IMR-90 (cell line): ENCODE results near the gene BTRC. TPM values are rescaled to one million over a fixed set of nuclear protein-coding genes. Genes with fewer than 3 reads are reported as not detected.

ENCODE experiments used
- ATAC-seq: fragments of 200-7000 bp; cut with Tn5 transposase; 2 replicates; pipeline ENCODE4 v1.9.1; 2020; ENCODE audit warnings: low read depth, mild to moderate bottlenecking, moderate library complexity
- BruUV-seq: library from RNA; stranded (reverse); fragments of 400-500 nt; replicated peaks from 2 replicates; lab custom pipeline; 2021; lab: Mats Ljungman, UMichigan
- CTCF ChIA-PET: fragments of 300-600 bp; formaldehyde crosslinking; extraction: SDS; loops from one replicate; lab custom pipeline; 2021; ENCODE audit warnings: antibody characterized with exemption; lab: Yijun Ruan, JAX
- POLR2A ChIA-PET: fragments of 300-600 bp; sonication (Branson Sonifier 250); formaldehyde crosslinking; loops from one replicate; lab custom pipeline; 2022; ENCODE audit warnings: antibody characterized with exemption; ENCODE audit not compliant: unreplicated experiment; lab: Charles Lee
- DNase-seq: peaks from one replicate; pipeline ENCODE4 v3.0.0; 2013
- H2AFZ ChIP-seq: replicated peaks from 2 replicates; pipeline ENCODE3; 2013; ENCODE audit warnings: low read length, mild to moderate bottlenecking; ENCODE audit not compliant: poor library complexity
- H2AK5ac ChIP-seq: 2 replicates; pipeline ENCODE4 v1.6.1; 2013; ENCODE audit warnings: low read depth, low read length, inconsistent platforms
- H2AK9ac ChIP-seq: replicated peaks from 2 replicates; pipeline ENCODE3; 2013; ENCODE audit warnings: mild to moderate bottlenecking, low read depth, low read length, moderate library complexity; ENCODE audit not compliant: poor library complexity
- H2BK120ac ChIP-seq: 2 replicates; pipeline ENCODE4 v1.6.1; 2013; ENCODE audit warnings: low read depth, low read length, inconsistent platforms
- H2BK15ac ChIP-seq: 3 replicates; pipeline ENCODE4 v1.6.1; 2013; ENCODE audit warnings: low read depth, low read length, inconsistent platforms
- H2BK20ac ChIP-seq: 2 replicates; pipeline ENCODE4 v1.6.1; 2013; ENCODE audit warnings: low read depth, mild to moderate bottlenecking, inconsistent platforms, low read length, moderate library complexity
- H2BK5ac ChIP-seq: 2 replicates; pipeline ENCODE4 v1.6.1; 2013; ENCODE audit warnings: mild to moderate bottlenecking, low read depth, low read length, inconsistent platforms; ENCODE audit not compliant: poor library complexity, severe bottlenecking
- H3K14ac ChIP-seq: replicated peaks from 2 replicates; pipeline ENCODE4 v1.6.1; 2013; ENCODE audit warnings: low read depth, low read length, inconsistent platforms
- H3K18ac ChIP-seq: 2 replicates; pipeline ENCODE4 v1.6.1; 2013; ENCODE audit warnings: low read depth, low read length, control low read depth
- H3K23ac ChIP-seq: 2 replicates; pipeline ENCODE4 v1.6.1; 2013; ENCODE audit warnings: low read depth, low read length, inconsistent platforms
- H3K27ac ChIP-seq: 2 replicates; pipeline ENCODE4 v1.5.1; 2013; ENCODE audit warnings: mild to moderate bottlenecking, control low read depth, low read length; ENCODE audit not compliant: insufficient read depth
- H3K27me3 ChIP-seq: 2 replicates; pipeline ENCODE4 v1.6.1; 2013; ENCODE audit warnings: low read length; ENCODE audit not compliant: control insufficient read depth, insufficient read depth
- H3K36me3 ChIP-seq: 2 replicates; pipeline ENCODE4 v1.6.1; 2013; ENCODE audit warnings: low read length, mixed read lengths; ENCODE audit not compliant: control insufficient read depth, insufficient read depth
- H3K4ac ChIP-seq: 2 replicates; pipeline ENCODE4 v1.6.1; 2013; ENCODE audit warnings: low read depth, low read length, inconsistent platforms
- H3K4me1 ChIP-seq: 2 replicates; pipeline ENCODE4 v1.6.1; 2013; ENCODE audit warnings: low read length, mixed read lengths; ENCODE audit not compliant: control insufficient read depth, insufficient read depth
- H3K4me2 ChIP-seq: 2 replicates; pipeline ENCODE4 v1.6.1; 2013; ENCODE audit warnings: low read depth, mild to moderate bottlenecking, control low read depth, low read length, moderate library complexity
- H3K4me3 ChIP-seq: 2 replicates; pipeline ENCODE4 v1.5.1; 2013; ENCODE audit warnings: low read depth, mild to moderate bottlenecking, control low read depth, low read length, moderate library complexity; ENCODE audit not compliant: insufficient read depth
- H3K56ac ChIP-seq: 2 replicates; pipeline ENCODE4 v1.6.1; 2013; ENCODE audit warnings: low read length, inconsistent platforms; ENCODE audit not compliant: insufficient read depth; ENCODE audit errors: extremely low read depth
- H3K79me1 ChIP-seq, 2 experiments: 2 replicates each; pipeline ENCODE4 v1.6.1; 2013; ENCODE audit warnings: low read length in 2 of 2, inconsistent platforms in 1 of 2, low read depth in 1 of 2
- H3K9ac ChIP-seq: 2 replicates; pipeline ENCODE4 v1.6.1; 2013; ENCODE audit warnings: low read depth, low read length, control low read depth
- H3K9me1 ChIP-seq: 2 replicates; pipeline ENCODE4 v1.6.1; 2013; ENCODE audit warnings: low read length, inconsistent platforms; ENCODE audit not compliant: insufficient read depth
- H3K9me3 ChIP-seq: 2 replicates; pipeline ENCODE4 v1.6.1; 2013; ENCODE audit warnings: low read length; ENCODE audit not compliant: control insufficient read depth, insufficient read depth
- H4K20me1 ChIP-seq: 2 replicates; pipeline ENCODE4 v1.6.1; 2013; ENCODE audit warnings: low read length, inconsistent platforms; ENCODE audit not compliant: insufficient read depth
- H4K5ac ChIP-seq: 2 replicates; pipeline ENCODE4 v1.6.1; 2013; ENCODE audit warnings: mild to moderate bottlenecking, low read depth, low read length, control low read depth
- H4K8ac ChIP-seq, 2 experiments: 2 replicates each; pipeline ENCODE4 v1.6.1; 2013; ENCODE audit warnings: low read depth in 2 of 2, low read length in 2 of 2, control low read depth in 1 of 2, inconsistent platforms in 1 of 2
- H4K91ac ChIP-seq: 2 replicates; pipeline ENCODE4 v1.6.1; 2013; ENCODE audit warnings: low read depth, low read length, inconsistent platforms; ENCODE audit not compliant: insufficient read depth
- BHLHE40 ChIP-seq: fragments of 150-350 bp; IDR thresholded peaks from 2 replicates; pipeline ENCODE4 v1.6.1; 2016; ENCODE audit warnings: mild to moderate bottlenecking, low read depth, low read length
- CEBPB ChIP-seq: IDR thresholded peaks from 2 replicates; pipeline ENCODE4 v1.6.1; 2012; ENCODE audit warnings: low read depth, low read length, improper control_type of control experiment
- CHD1 ChIP-seq: IDR thresholded peaks from 2 replicates; pipeline ENCODE4 v1.6.1; 2012; ENCODE audit warnings: low read depth, low read length, improper control_type of control experiment
- FOS ChIP-seq: fragments of 150-350 bp; IDR thresholded peaks from 2 replicates; pipeline ENCODE4 v1.6.1; 2016; ENCODE audit warnings: low read depth, low read length
- MAFK ChIP-seq: IDR thresholded peaks from 2 replicates; pipeline ENCODE4 v1.6.1; 2012; ENCODE audit warnings: low read depth, low read length, improper control_type of control experiment
- MAZ ChIP-seq: IDR thresholded peaks from 2 replicates; pipeline ENCODE4 v1.6.1; 2012; ENCODE audit warnings: low read depth, mild to moderate bottlenecking, low read length, improper control_type of control experiment, moderate library complexity, borderline replicate concordance
- MXI1 ChIP-seq: IDR thresholded peaks from 2 replicates; pipeline ENCODE4 v1.6.1; 2012; ENCODE audit warnings: low read depth, mild to moderate bottlenecking, low read length, moderate library complexity, borderline replicate concordance
- NFE2L2 ChIP-seq: fragments of 150-350 bp; IDR thresholded peaks from 2 replicates; pipeline ENCODE4 v1.6.1; 2016; ENCODE audit warnings: low read depth, mild to moderate bottlenecking, low read length
- POLR2A ChIP-seq: IDR thresholded peaks from 2 replicates; pipeline ENCODE4 v1.6.1; 2012; ENCODE audit warnings: mild to moderate bottlenecking, low read depth, low read length
- RAD21 ChIP-seq: IDR thresholded peaks from 2 replicates; pipeline ENCODE4 v1.6.1; 2012; ENCODE audit warnings: low read length, improper control_type of control experiment
- RCOR1 ChIP-seq: IDR thresholded peaks from 2 replicates; pipeline ENCODE4 v1.6.1; 2012; ENCODE audit warnings: mild to moderate bottlenecking, low read length, improper control_type of control experiment; ENCODE audit not compliant: insufficient replicate concordance
- RFX5 ChIP-seq: IDR thresholded peaks from 2 replicates; pipeline ENCODE4 v1.8.0; 2012; ENCODE audit warnings: low read depth, mild to moderate bottlenecking, low read length, moderate library complexity
- SMC3 ChIP-seq: fragments of 150-350 bp; IDR thresholded peaks from 2 replicates; pipeline ENCODE4 v1.6.1; 2016; ENCODE audit warnings: low read depth, mild to moderate bottlenecking, antibody characterized with exemption, low read length, moderate library complexity
- WGBS, 2 experiments: methylation state at CpG; one replicate each; pipeline versions ENCODE4 v1.1.5 to v1.1.7; 2013; ENCODE audit warnings: missing lambda C conversion rate in 2 of 2; ENCODE audit not compliant: insufficient read length in 1 of 2; ENCODE audit errors: extremely low coverage in 2 of 2; 5-methylcytosine and 5-hydroxymethylcytosine counted together
- dilution Hi-C: fragments of 300-500 bp; cut with HindIII; formaldehyde crosslinking; loops from one replicate; pipeline ENCODE4 v1.14.3; 2018; ENCODE audit warnings: low sequenced_read_pairs; ENCODE audit not compliant: unreplicated experiment
- in situ Hi-C: fragments of 300-500 bp; cut with MboI; formaldehyde crosslinking; loops from 3 replicates; pipeline ENCODE4 v1.14.3; 2019; ENCODE audit warnings: low sequenced_read_pairs, inconsistent platforms, mixed read lengths
- intact Hi-C: fragments of 100-400 bp; cut with micrococcal nuclease; formaldehyde crosslinking; loops from 2 replicates; pipeline ENCODE4 v1.10.0; 2022
- polyA plus RNA-seq, 3 experiments: library from polyadenylated mRNA; depleted of rRNA; stranded (reverse); fragments of >200 nt; gene quantifications; 2 replicates each; pipeline ENCODE4 v1.2.3, GENCODE V29; 2012; ENCODE audit warnings: low replicate concordance in 1 of 3
- total RNA-seq: library from RNA; depleted of rRNA; stranded (reverse); fragments of >200 nt; gene quantifications from 2 replicates; pipeline ENCODE4 v1.2.3, GENCODE V29; 2012
- TF ChIP-seq, protein P1 (sequence below): fragments of 150-350 bp; IDR thresholded peaks from 2 replicates; pipeline ENCODE4 v1.6.1; 2016; ENCODE audit warnings: low read depth, mild to moderate bottlenecking, low read length, moderate library complexity, borderline replicate concordance
- TF ChIP-seq, protein P2 (sequence below): fragments of 150-350 bp; IDR thresholded peaks from 2 replicates; pipeline ENCODE4 v1.6.1; 2017; ENCODE audit warnings: mild to moderate bottlenecking, antibody characterized with exemption, low read length, low read depth

The BTRC gene
- total and polyA plus RNA-seq, 2 of the 4 experiments (the other 2 are of a cell fraction): 7.7 to 8.4 TPM

- no peak for DNase-seq
- POLR2A ChIA-PET: no interaction called here
- CTCF ChIA-PET: interaction anchor here (0.5 kb wide), 1 partner anchor 351 kb away, joined by 3 read pairs; no protein-coding TSS in a partner anchor
- H3K27me3 ChIP-seq: peaks cover 46% of the 10 kb centered on the region
- in situ Hi-C loops: no loop called here
- H4K20me1 ChIP-seq: no peaks in the 10 kb centered on the region
- intact Hi-C loops: no loop called here
- H2BK5ac ChIP-seq: no peak overlapping the region
- no peak for ATAC-seq
- H2AK5ac ChIP-seq: no peak overlapping the region
- H2BK20ac ChIP-seq: no peak overlapping the region
- no peak overlapping the region for H4K91ac ChIP-seq
- no peak overlapping the region for H2AK9ac ChIP-seq
- H3K4me1 ChIP-seq: peaks cover 6% of the 10 kb centered on the region
- H3K27ac ChIP-seq: no peak overlapping the region
- H3K9me3 ChIP-seq: no peaks in the 10 kb centered on the region
- H3K79me1 ChIP-seq: no peaks in the 10 kb centered on the region
- H3K14ac ChIP-seq: no peak overlapping the region
- H3K36me3 ChIP-seq: no peaks in the 10 kb centered on the region
- TF ChIP-seq RAD21 (no peak), MAFK (no peak), POLR2A (no peak), NFE2L2 (no peak), RCOR1 (no peak), BHLHE40 (no peak), CEBPB (no peak), FOS (no peak), MAZ (no peak), RFX5 (no peak), SMC3 (no peak), MXI1 (no peak), CHD1 (no peak)
- TF ChIP-seq, protein P1, sequence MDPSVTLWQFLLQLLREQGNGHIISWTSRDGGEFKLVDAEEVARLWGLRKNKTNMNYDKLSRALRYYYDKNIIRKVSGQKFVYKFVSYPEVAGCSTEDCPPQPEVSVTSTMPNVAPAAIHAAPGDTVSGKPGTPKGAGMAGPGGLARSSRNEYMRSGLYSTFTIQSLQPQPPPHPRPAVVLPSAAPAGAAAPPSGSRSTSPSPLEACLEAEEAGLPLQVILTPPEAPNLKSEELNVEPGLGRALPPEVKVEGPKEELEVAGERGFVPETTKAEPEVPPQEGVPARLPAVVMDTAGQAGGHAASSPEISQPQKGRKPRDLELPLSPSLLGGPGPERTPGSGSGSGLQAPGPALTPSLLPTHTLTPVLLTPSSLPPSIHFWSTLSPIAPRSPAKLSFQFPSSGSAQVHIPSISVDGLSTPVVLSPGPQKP: no peak
- TF ChIP-seq, protein P2, sequence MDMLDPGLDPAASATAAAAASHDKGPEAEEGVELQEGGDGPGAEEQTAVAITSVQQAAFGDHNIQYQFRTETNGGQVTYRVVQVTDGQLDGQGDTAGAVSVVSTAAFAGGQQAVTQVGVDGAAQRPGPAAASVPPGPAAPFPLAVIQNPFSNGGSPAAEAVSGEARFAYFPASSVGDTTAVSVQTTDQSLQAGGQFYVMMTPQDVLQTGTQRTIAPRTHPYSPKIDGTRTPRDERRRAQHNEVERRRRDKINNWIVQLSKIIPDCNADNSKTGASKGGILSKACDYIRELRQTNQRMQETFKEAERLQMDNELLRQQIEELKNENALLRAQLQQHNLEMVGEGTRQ: no peak
- H3K56ac ChIP-seq: no peak overlapping the region
- peak overlapping the region; percentile 59; the same call in 1 of the 2 replicates for H3K23ac ChIP-seq
- H3K4me3 ChIP-seq: no peak overlapping the region
- peak overlapping the region; percentile 82 for H2AFZ ChIP-seq
- no peak overlapping the region for H3K18ac ChIP-seq
- H3K9me1 ChIP-seq: peaks cover 2% of the 10 kb centered on the region
- dilution Hi-C loops: no loop called here
- no peak overlapping the region for H4K5ac ChIP-seq
- no peak overlapping the region for H3K4ac ChIP-seq
- no peak overlapping the region for H2BK120ac ChIP-seq
- H2BK15ac ChIP-seq: no peak overlapping the region
- no peak overlapping the region for H3K4me2 ChIP-seq
- H3K9ac ChIP-seq: no peak overlapping the region
- WGBS, 2 experiments: 83% methylated on average over 2 of the region's 8 CpGs; no CpG with 5 or more reads in 1 of the 2 experiments
- no TSS peak for BruUV-seq
- no peak overlapping the region for H4K8ac ChIP-seq
Measured at GRCh38 chr10:101565936-101566332, 212.0 kb downstream of the BTRC start.
